B cell (primary cell): ENCODE measurements around the gene PITPNB. TPM values are rescaled to one million over a fixed set of nuclear protein-coding genes. Genes with fewer than 3 reads are reported as not detected.

Source experiments
- ATAC-seq: fragments of 200-7000 bp; cut with Tn5 transposase; one replicate; pipeline ENCODE4 v1.10.0; 2021; ENCODE audit warnings: low read depth, mild to moderate bottlenecking, moderate number of reproducible peaks, moderate library complexity
- CTCF ChIA-PET: fragments of 350-600 bp; sonication (Branson Sonifier 250); formaldehyde crosslinking; loops from one replicate; lab custom pipeline; 2021; ENCODE audit warnings: antibody characterized with exemption, inconsistent platforms; lab: Charles Lee
- POLR2A ChIA-PET: fragments of 350-600 bp; sonication (Branson Sonifier 250); formaldehyde crosslinking; loops from one replicate; lab custom pipeline; 2021; ENCODE audit warnings: antibody characterized with exemption; lab: Charles Lee
- DNase-seq: peaks from one replicate; pipeline ENCODE4 v3.0.0; 2013
- H2AFZ ChIP-seq: 2 replicates; pipeline ENCODE4 v1.6.1; 2012; ENCODE audit warnings: mild to moderate bottlenecking, low read depth, low read length; ENCODE audit not compliant: insufficient read depth, poor library complexity, severe bottlenecking
- H3K27ac ChIP-seq, 2 donors: 1 replicate in 1 of 2; 2 replicates in 1 of 2; pipeline ENCODE4 v1.5.1; 2012 to 2013; ENCODE audit warnings: low read length in 2 of 2, mild to moderate bottlenecking in 2 of 2, moderate library complexity in 1 of 2
- H3K27me3 ChIP-seq, 4 experiments: fragments of 200-600 bp in 1 of 4; sonication (generic) in 1 of 4; replicated peaks in 1 of 4; 1 replicate in 2 of 4; 2 replicates in 2 of 4; pipeline versions ENCODE4 v1.6.1 to v1.7.0; 2013 to 2016; ENCODE audit warnings: low read length in 3 of 4, mild to moderate bottlenecking in 2 of 4, mixed read lengths in 1 of 4, moderate library complexity in 1 of 4; ENCODE audit not compliant: insufficient read depth in 4 of 4, control insufficient read depth in 3 of 4; ENCODE audit errors: control extremely low read depth in 1 of 4
- H3K36me3 ChIP-seq, 2 experiments: replicated peaks in 1 of 2; 1 replicate in 1 of 2; 2 replicates in 1 of 2; pipeline versions ENCODE4 v1.6.1 to v1.7.1; 2013; ENCODE audit warnings: low read length in 1 of 2; ENCODE audit not compliant: insufficient read depth in 2 of 2, control insufficient read depth in 1 of 2; ENCODE audit errors: control extremely low read depth in 1 of 2, extremely low read depth in 1 of 2
- H3K4me1 ChIP-seq, 2 donors: fragments of 200-600 bp in 1 of 2; sonication (generic) in 1 of 2; 1 replicate in 1 of 2; 2 replicates in 1 of 2; pipeline versions ENCODE4 v1.5.1 to v1.6.1; 2013 to 2017; ENCODE audit warnings: low read length in 2 of 2; ENCODE audit not compliant: control insufficient read depth in 2 of 2, insufficient read depth in 2 of 2
- H3K4me2 ChIP-seq: replicated peaks from 2 replicates; pipeline ENCODE3; 2012; ENCODE audit warnings: mild to moderate bottlenecking, low read depth, low read length; ENCODE audit not compliant: poor library complexity, severe bottlenecking
- H3K4me3 ChIP-seq, 5 experiments: fragments of 200-600 bp in 1 of 5; sonication (generic) in 1 of 5; 1 replicate in 3 of 5; 2 replicates in 2 of 5; pipeline versions ENCODE4 v1.5.1 to v1.7.0; 2011 to 2016; ENCODE audit warnings: low read length in 4 of 5, mild to moderate bottlenecking in 4 of 5, low read depth in 2 of 5, control low read depth in 1 of 5, moderate library complexity in 1 of 5; ENCODE audit not compliant: insufficient read depth in 1 of 5; ENCODE audit errors: control extremely low read depth in 1 of 5, extremely low read depth in 1 of 5
- H3K79me2 ChIP-seq: fragments of 200-600 bp; sonication (generic); one replicate; pipeline ENCODE4 v1.6.0; 2016; ENCODE audit warnings: low read length; ENCODE audit not compliant: control insufficient read depth, insufficient read depth
- H3K9ac ChIP-seq: fragments of 200-600 bp; sonication (generic); 2 replicates; pipeline ENCODE4 v1.6.1; 2017; ENCODE audit warnings: mild to moderate bottlenecking, low read length, moderate library complexity
- H3K9me3 ChIP-seq, 3 donors: one replicate each; pipeline versions ENCODE4 v1.6.1 to v1.7.1; 2013; ENCODE audit warnings: low read length in 2 of 3; ENCODE audit not compliant: control insufficient read depth in 2 of 3, insufficient read depth in 1 of 3; ENCODE audit errors: control extremely low read depth in 1 of 3
- H4K20me1 ChIP-seq: 2 replicates; pipeline ENCODE4 v1.6.0; 2012; ENCODE audit warnings: mild to moderate bottlenecking, low read length; ENCODE audit not compliant: insufficient read depth, control insufficient read depth, poor library complexity, severe bottlenecking
- H3K27ac Mint-ChIP-seq: one replicate; pipeline ENCODE4 v1.8.0; 2021; ENCODE audit warnings: mixed read lengths
- H3K27me3 Mint-ChIP-seq: one replicate; pipeline ENCODE4 v1.8.0; 2021; ENCODE audit warnings: mixed read lengths
- H3K4me1 Mint-ChIP-seq: one replicate; pipeline ENCODE4 v1.8.0; 2021; ENCODE audit warnings: mixed read lengths
- H3K4me3 Mint-ChIP-seq: one replicate; pipeline ENCODE4 v1.8.0; 2021; ENCODE audit warnings: mixed read lengths
- H3K9me3 Mint-ChIP-seq: one replicate; pipeline ENCODE4 v1.8.0; 2022; ENCODE audit warnings: mixed read lengths; ENCODE audit not compliant: insufficient read depth
- EZH2 ChIP-seq: IDR thresholded peaks from 2 replicates; pipeline ENCODE4 v1.6.1; 2012; ENCODE audit warnings: borderline replicate concordance, low read depth, mild to moderate bottlenecking, moderate library complexity, low read length; ENCODE audit not compliant: insufficient read depth, poor library complexity, severe bottlenecking
- WGBS: methylation state at CpG from one replicate; pipeline ENCODE4 v1.1.5; 2013; ENCODE audit warnings: missing lambda C conversion rate; ENCODE audit not compliant: insufficient coverage; 5-methylcytosine and 5-hydroxymethylcytosine counted together
- intact Hi-C: fragments of 100-400 bp; cut with micrococcal nuclease; formaldehyde crosslinking; loops from one replicate; pipeline ENCODE4 v1.10.0; 2022
- polyA plus RNA-seq: library from polyadenylated mRNA; depleted of rRNA; stranded (reverse); fragments of >200 nt; gene quantifications from 2 replicates; pipeline ENCODE4 v1.2.3, GENCODE V29; 2012
- total RNA-seq, 2 donors: library from RNA; stranded (reverse); fragments of 120-200 nt in 1 of 2; gene quantifications; 1 replicate in 1 of 2; 2 replicates in 1 of 2; pipeline versions ENCODE4 v1.2.3 to v1.2.4, GENCODE V29; 2013 to 2022
- TF ChIP-seq, protein P1 (sequence below): fragments of 200-600 bp; IDR thresholded peaks from one replicate; pipeline ENCODE4 v1.8.0; 2022; ENCODE audit warnings: antibody characterized with exemption, mild to moderate bottlenecking

The PITPNB gene
- total and polyA plus RNA-seq, 2 donors (not counting 1 experiment from before 2014, with no cell fraction given) = 17.5 to 82.3 TPM

DNA sequence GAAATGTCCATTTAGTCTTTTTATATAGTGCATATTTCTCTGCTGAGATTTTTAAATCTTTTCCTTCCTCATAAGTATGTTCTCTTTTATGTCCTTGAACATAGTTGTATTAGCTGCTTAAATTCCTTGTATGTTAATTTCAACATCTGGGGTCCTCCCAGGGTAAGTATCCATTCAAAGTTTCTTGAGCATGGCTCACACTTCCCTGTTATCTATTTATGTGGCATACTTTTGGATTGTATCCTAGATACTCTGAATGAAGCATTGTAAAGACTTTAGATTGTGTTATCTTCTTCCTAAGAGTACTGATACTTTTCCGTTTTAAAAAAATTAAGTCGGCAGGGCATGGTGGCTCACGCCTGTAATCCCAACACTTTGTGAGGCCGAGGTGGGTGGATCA is 28.4 kb upstream of the PITPNB start:
- no peaks in the 10 kb centered on the region for H4K20me1 ChIP-seq
- no peaks in the 10 kb centered on the region for H3K27me3 ChIP-seq
- intact Hi-C loops = no loop called here
- ATAC-seq (no peak), DNase-seq (no peak)
- Mint-ChIP-seq H3K27ac (no peak overlapping the region), H3K4me1 (no peaks in the 10 kb centered on the region), H3K9me3 (no peaks in the 10 kb centered on the region), H3K4me3 (no peak overlapping the region), H3K27me3 (no peaks in the 10 kb centered on the region)
- H3K27ac ChIP-seq = no peak overlapping the region
- H3K4me1 ChIP-seq = no peaks in the 10 kb centered on the region
- H3K4me3 ChIP-seq = no peak overlapping the region
- no peak overlapping the region for H3K9ac ChIP-seq
- 100% methylated on average over 4 of the region's 4 CpGs for WGBS
- H3K9me3 ChIP-seq = peaks cover 0 to 1% (median 0%) of the 10 kb centered on the region in 3 donors
- POLR2A ChIA-PET = interaction anchor here (0.5 kb wide), 1 partner anchor 11 kb away, joined by 5 read pairs; no protein-coding TSS in a partner anchor
- H3K79me2 ChIP-seq = no peaks in the 10 kb centered on the region
- H2AFZ ChIP-seq = no peak overlapping the region
- H3K36me3 ChIP-seq = no peaks in the 10 kb centered on the region
- no peak for TF ChIP-seq EZH2
- TF ChIP-seq, protein P1, sequence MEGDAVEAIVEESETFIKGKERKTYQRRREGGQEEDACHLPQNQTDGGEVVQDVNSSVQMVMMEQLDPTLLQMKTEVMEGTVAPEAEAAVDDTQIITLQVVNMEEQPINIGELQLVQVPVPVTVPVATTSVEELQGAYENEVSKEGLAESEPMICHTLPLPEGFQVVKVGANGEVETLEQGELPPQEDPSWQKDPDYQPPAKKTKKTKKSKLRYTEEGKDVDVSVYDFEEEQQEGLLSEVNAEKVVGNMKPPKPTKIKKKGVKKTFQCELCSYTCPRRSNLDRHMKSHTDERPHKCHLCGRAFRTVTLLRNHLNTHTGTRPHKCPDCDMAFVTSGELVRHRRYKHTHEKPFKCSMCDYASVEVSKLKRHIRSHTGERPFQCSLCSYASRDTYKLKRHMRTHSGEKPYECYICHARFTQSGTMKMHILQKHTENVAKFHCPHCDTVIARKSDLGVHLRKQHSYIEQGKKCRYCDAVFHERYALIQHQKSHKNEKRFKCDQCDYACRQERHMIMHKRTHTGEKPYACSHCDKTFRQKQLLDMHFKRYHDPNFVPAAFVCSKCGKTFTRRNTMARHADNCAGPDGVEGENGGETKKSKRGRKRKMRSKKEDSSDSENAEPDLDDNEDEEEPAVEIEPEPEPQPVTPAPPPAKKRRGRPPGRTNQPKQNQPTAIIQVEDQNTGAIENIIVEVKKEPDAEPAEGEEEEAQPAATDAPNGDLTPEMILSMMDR = no peak
- no peak overlapping the region for H3K4me2 ChIP-seq
- CTCF ChIA-PET = interaction anchor here (1.0 kb wide), 1 partner anchor 20 kb away, joined by 5 read pairs; no protein-coding TSS in a partner anchor

DNA sequence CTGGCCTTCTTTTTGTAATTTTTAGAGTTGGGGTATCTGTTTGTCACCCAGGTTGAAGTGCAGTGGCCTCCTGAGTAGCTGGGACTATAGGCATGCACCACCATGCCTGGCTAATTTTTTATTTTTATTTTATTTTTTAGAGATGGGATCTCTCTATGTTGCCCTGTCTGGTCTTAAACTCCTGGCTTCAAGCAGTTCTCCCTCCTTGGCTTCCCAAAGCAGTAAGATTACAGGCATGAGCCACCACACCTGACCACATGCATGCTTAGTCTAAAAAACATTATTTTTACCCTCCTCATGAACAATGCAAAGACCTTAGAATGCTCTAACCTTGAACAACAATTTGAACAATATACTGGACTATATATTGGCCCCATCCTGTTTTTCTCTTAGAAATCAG is 22.1 kb upstream of the PITPNB start:
- DNase-seq (no peak), ATAC-seq (no peak)
- ChIA-PET CTCF (no interaction called here), POLR2A (no interaction called here)
- Mint-ChIP-seq H3K4me3 (no peak overlapping the region), H3K27me3 (no peaks in the 10 kb centered on the region), H3K9me3 (no peaks in the 10 kb centered on the region), H3K27ac (no peak overlapping the region), H3K4me1 (no peaks in the 10 kb centered on the region)
- H4K20me1 ChIP-seq = no peaks in the 10 kb centered on the region
- no peak overlapping the region for H3K9ac ChIP-seq
- H3K27me3 ChIP-seq = no peaks in the 10 kb centered on the region
- no peaks in the 10 kb centered on the region for H3K79me2 ChIP-seq
- no peak overlapping the region for H2AFZ ChIP-seq
- H3K4me2 ChIP-seq = no peak overlapping the region
- H3K4me3 ChIP-seq = no peak overlapping the region
- TF ChIP-seq EZH2 = no peak
- TF ChIP-seq, protein P1 = no peak
- no peak overlapping the region for H3K27ac ChIP-seq
- H3K9me3 ChIP-seq = no peaks in the 10 kb centered on the region
- H3K4me1 ChIP-seq = no peaks in the 10 kb centered on the region
- no peaks in the 10 kb centered on the region for H3K36me3 ChIP-seq
- intact Hi-C loops = no loop called here
